Embryonic facial prominence (tissue), 1 donor: ENCODE measurements around the gene OR51A4.
"Not testable (repeated sequence)": the region's sequence is repeated elsewhere in the genome, so short reads cannot be mapped to it uniquely, and the experiment has no call there.

Experiments used
- DNase-seq: peaks from one replicate; pipeline ENCODE4 v3.0.0-alpha.2; 2016; ENCODE audit errors: extremely low spot score

OR51A4 gene

GRCh38 chr11:4947505-4947904 lies at the start of gene OR51A4:
TSS of gene OR51A4 (minus strand) at chr11:4947605. CDS start at chr11:4947100, 505 bp downstream.
- DNase-seq, result no peak

- no peak for DNase-seq
Observed at GRCh38 chr11:4994551-4994950, 47.1 kb upstream of the OR51A4 start, which contains the start of gene OR51L1. TSS of gene OR51L1 (plus strand) at chr11:4994851. CDS start at chr11:4998983, 4,132 bp downstream.

GRCh38 chr11:4991060-4991459 lies 43.7 kb upstream of the OR51A4 start:
- DNase-seq, result no peak

GRCh38 chr11:4983841-4984240 lies 36.4 kb upstream of the OR51A4 start:
- no peak for DNase-seq

GRCh38 chr11:4982678-4983077 lies 35.3 kb upstream of the OR51A4 start:
- no peak for DNase-seq

GRCh38 chr11:4979036-4979435 lies 31.6 kb upstream of the OR51A4 start:
- DNase-seq, result no peak

GRCh38 chr11:4975436-4975835 lies 28.0 kb upstream of the OR51A4 start:
- no peak for DNase-seq

- no peak for DNase-seq
Observed at GRCh38 chr11:4962816-4963215, 15.4 kb upstream of the OR51A4 start.

- no peak for DNase-seq
Observed at GRCh38 chr11:4960877-4961276, 13.5 kb upstream of the OR51A4 start.

GRCh38 chr11:4957396-4957795 lies 10.0 kb upstream of the OR51A4 start:
- no peak for DNase-seq

GRCh38 chr11:4955613-4956012 lies 8.2 kb upstream of the OR51A4 start, which contains the start of gene OR51A2:
TSS of gene OR51A2 (minus strand) at chr11:4955713. CDS start at chr11:4955713, 0 bp downstream.
- not testable (repeated sequence) for DNase-seq

GRCh38 chr11:4936745-4937144 lies 10.7 kb downstream of the OR51A4 start:
- no peak for DNase-seq

GRCh38 chr11:4932751-4933150 lies 14.7 kb downstream of the OR51A4 start:
- DNase-seq, result no peak

GRCh38 chr11:4926608-4927007 lies 20.8 kb downstream of the OR51A4 start:
- no peak for DNase-seq

GRCh38 chr11:4924239-4924638 lies 23.2 kb downstream of the OR51A4 start, which contains the start of gene OR51G1:
TSS of gene OR51G1 (minus strand) at chr11:4924339. CDS start at chr11:4924339, 0 bp downstream.
- no peak for DNase-seq

GRCh38 chr11:4922304-4922703 lies 25.1 kb downstream of the OR51A4 start:
- no peak for DNase-seq

- DNase-seq, result no peak
Observed at GRCh38 chr11:4921796-4922195, 25.6 kb downstream of the OR51A4 start.

- no peak for DNase-seq
Observed at GRCh38 chr11:4919250-4919649, 28.2 kb downstream of the OR51A4 start, which contains the start of gene OR51G2. TSS of gene OR51G2 (minus strand) at chr11:4919350. CDS start at chr11:4915663, 3,687 bp downstream.

GRCh38 chr11:4916581-4916980 lies 30.8 kb downstream of the OR51A4 start:
- no peak for DNase-seq

GRCh38 chr11:4903484-4903883 lies 43.9 kb downstream of the OR51A4 start, which contains the start of gene OR51A7:
TSS of gene OR51A7 (plus strand) at chr11:4903783. CDS start at chr11:4907370, 3,587 bp downstream.
- DNase-seq, result no peak
